Measurements from ENCODE around the gene MBD3. TPM values are rescaled to one million over a fixed set of nuclear protein-coding genes. Genes with fewer than 3 reads are reported as not detected.

Gene MBD3
- total RNA-seq, 1 donor from 2014 or later = 106 TPM

DNA sequence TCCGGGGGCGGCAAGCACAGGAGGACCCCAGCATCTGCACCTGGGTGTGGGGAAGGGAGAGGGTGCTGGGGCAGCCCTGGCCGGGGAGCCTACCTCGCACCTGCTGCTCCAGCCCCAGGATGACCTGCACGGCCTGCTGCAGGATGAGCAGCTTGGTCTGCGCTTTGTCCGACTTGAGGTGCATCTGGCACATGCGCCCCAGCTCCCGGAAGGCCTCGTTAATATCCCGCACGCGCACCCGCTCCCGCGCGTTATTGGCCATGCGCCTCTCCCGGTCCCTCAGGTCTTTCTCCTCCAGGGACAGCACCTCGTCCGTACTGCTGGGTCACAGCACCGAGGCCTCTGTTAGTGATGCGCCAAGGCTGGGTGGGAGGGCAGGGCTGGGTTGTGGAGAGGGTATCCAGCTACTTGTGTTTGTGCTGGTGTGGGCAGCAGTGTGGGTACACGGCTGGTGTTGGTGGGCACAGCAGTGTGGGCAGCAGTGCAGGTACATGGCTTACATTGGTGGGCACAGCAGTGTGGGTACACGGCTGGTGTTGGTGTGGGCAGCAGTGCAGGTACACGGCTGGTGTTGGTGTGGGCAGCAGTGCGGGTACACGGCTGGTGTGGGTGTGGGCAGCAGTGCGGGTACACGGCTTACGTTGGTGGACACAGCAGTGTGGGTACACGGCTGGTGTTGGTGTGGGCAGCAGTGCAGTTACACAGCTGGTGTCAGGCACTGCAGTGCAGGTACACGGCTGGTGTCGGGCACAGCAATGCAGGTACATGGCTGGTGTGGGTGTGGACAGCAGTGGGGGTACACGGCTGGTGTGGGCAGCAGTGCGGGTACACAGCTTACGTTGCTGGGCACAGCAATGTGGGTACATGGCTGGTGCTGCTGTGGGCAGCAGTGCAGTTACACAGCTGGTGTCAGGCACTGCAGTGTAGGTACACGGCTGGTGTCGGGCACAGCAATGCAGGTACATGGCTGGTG is 19.7 kb upstream of the MBD3 start:
- H3K9me3 Mint-ChIP-seq (ENCODE audit: unreplicated experiment) = peaks cover 12% of the 10 kb centered on the region
- H3K36me3 Mint-ChIP-seq (ENCODE audit: unreplicated experiment) = no peaks in the 10 kb centered on the region
- no peaks in the 10 kb centered on the region for H3K4me1 Mint-ChIP-seq (ENCODE audit: low read depth, unreplicated experiment)
- no peak overlapping the region for H3K4me3 Mint-ChIP-seq (ENCODE audit: unreplicated experiment)
- no peak overlapping the region for H3K27ac Mint-ChIP-seq (ENCODE audit: unreplicated experiment)
- peaks cover 19% of the 10 kb centered on the region for H3K27me3 Mint-ChIP-seq (ENCODE audit: unreplicated experiment)
- no peak for DNase-seq
- TF ChIP-seq CTCF (IDR thresholded peaks at IDR 0.05; ENCODE audit: partially characterized antibody, unreplicated experiment) = no peak

- Mint-ChIP-seq H3K9me3 (ENCODE audit: unreplicated experiment) (peaks cover 13% of the 10 kb centered on the region), H3K27me3 (ENCODE audit: unreplicated experiment) (peaks cover 17% of the 10 kb centered on the region), H3K27ac (ENCODE audit: unreplicated experiment) (no peak overlapping the region), H3K4me1 (ENCODE audit: low read depth, unreplicated experiment) (no peaks in the 10 kb centered on the region), H3K4me3 (ENCODE audit: unreplicated experiment) (no peak overlapping the region), H3K36me3 (ENCODE audit: unreplicated experiment) (no peaks in the 10 kb centered on the region)
- no peak for DNase-seq
- no peak for TF ChIP-seq CTCF (IDR thresholded peaks at IDR 0.05; ENCODE audit: partially characterized antibody, unreplicated experiment)
Observed at GRCh38 chr19:1611353-1611752, 18.7 kb upstream of the MBD3 start.

GRCh38 chr19:1610579-1610978 is 17.9 kb upstream of the MBD3 start:
- H3K27ac Mint-ChIP-seq (ENCODE audit: unreplicated experiment) = no peak overlapping the region
- H3K9me3 Mint-ChIP-seq (ENCODE audit: unreplicated experiment) = peaks cover 14% of the 10 kb centered on the region
- peaks cover 3% of the 10 kb centered on the region for H3K4me1 Mint-ChIP-seq (ENCODE audit: low read depth, unreplicated experiment)
- no peak for DNase-seq
- H3K27me3 Mint-ChIP-seq (ENCODE audit: unreplicated experiment) = peaks cover 17% of the 10 kb centered on the region
- no peak for TF ChIP-seq CTCF (IDR thresholded peaks at IDR 0.05; ENCODE audit: partially characterized antibody, unreplicated experiment)
- H3K4me3 Mint-ChIP-seq (ENCODE audit: unreplicated experiment) = no peak overlapping the region
- no peaks in the 10 kb centered on the region for H3K36me3 Mint-ChIP-seq (ENCODE audit: unreplicated experiment)

GRCh38 chr19:1609680-1610474 is 17.2 kb upstream of the MBD3 start:
- Mint-ChIP-seq H3K4me1 (ENCODE audit: low read depth, unreplicated experiment) (peaks cover 3% of the 10 kb centered on the region), H3K27ac (ENCODE audit: unreplicated experiment) (no peak overlapping the region), H3K36me3 (ENCODE audit: unreplicated experiment) (no peaks in the 10 kb centered on the region), H3K9me3 (ENCODE audit: unreplicated experiment) (peaks cover 14% of the 10 kb centered on the region), H3K4me3 (ENCODE audit: unreplicated experiment) (no peak overlapping the region), H3K27me3 (ENCODE audit: unreplicated experiment) (peaks cover 15% of the 10 kb centered on the region)
- DNase-seq = no peak
- no peak for TF ChIP-seq CTCF (IDR thresholded peaks at IDR 0.05; ENCODE audit: partially characterized antibody, unreplicated experiment)

DNA sequence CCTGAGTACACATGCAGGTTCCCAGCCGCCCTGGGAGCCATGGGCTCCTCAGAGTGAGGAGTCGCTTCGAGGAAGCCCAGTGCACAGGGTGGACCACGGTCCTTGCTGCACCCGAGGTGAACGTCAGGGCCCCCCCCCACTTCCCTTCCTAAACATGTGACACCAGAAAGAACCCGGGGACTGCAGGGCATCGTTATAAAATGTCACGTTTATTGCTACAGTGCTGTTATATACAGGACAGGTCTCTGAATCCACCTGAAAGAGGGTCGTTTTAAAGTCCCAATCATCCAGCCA is 16.4 kb upstream of the MBD3 start:
- Mint-ChIP-seq H3K4me1 (ENCODE audit: low read depth, unreplicated experiment) (peaks cover 3% of the 10 kb centered on the region), H3K9me3 (ENCODE audit: unreplicated experiment) (peaks cover 12% of the 10 kb centered on the region), H3K36me3 (ENCODE audit: unreplicated experiment) (no peaks in the 10 kb centered on the region), H3K4me3 (ENCODE audit: unreplicated experiment) (no peak overlapping the region), H3K27me3 (ENCODE audit: unreplicated experiment) (peaks cover 10% of the 10 kb centered on the region), H3K27ac (ENCODE audit: unreplicated experiment) (no peak overlapping the region)
- no peak for DNase-seq
- TF ChIP-seq CTCF (IDR thresholded peaks at IDR 0.05; ENCODE audit: partially characterized antibody, unreplicated experiment) = no peak

Data from glutamatergic neuron (in vitro differentiated cells).